Stimulated activated naive CD8-positive, alpha-beta T cell treated with anti-CD3 and anti-CD28 coated beads, Interleukin-15, Interleukin-2, amounts not matched to agents 100 ng/mL and 50 ng/mL, for 24 hours (primary cell): ENCODE results near the gene SIAE.

Experiments used
- H3K27ac Mint-ChIP-seq: one replicate; pipeline ENCODE4 v1.8.0; 2021; ENCODE audit warnings: mild to moderate bottlenecking, mixed read lengths
- H3K27me3 Mint-ChIP-seq: one replicate; pipeline ENCODE4 v1.8.0; 2021; ENCODE audit warnings: mixed read lengths
- H3K36me3 Mint-ChIP-seq: one replicate; pipeline ENCODE4 v1.8.0; 2021; ENCODE audit warnings: low read depth, mixed read lengths
- H3K4me1 Mint-ChIP-seq: one replicate; pipeline ENCODE4 v1.8.0; 2021; ENCODE audit warnings: low read depth, mixed read lengths
- H3K4me3 Mint-ChIP-seq: one replicate; pipeline ENCODE4 v1.8.0; 2021; ENCODE audit warnings: mild to moderate bottlenecking, mixed read lengths
- H3K9me3 Mint-ChIP-seq: one replicate; pipeline ENCODE4 v1.8.0; 2021; ENCODE audit warnings: mixed read lengths

The SIAE gene

GRCh38 chr11:124673333-124674167, at the start of gene SIAE, which contains the start of gene SPA17:
SIAE (minus strand) TSS chr11:124673739; CDS start chr11:124673708, 31 bp downstream.
SPA17 (plus strand) TSS chr11:124673904; CDS start chr11:124675265, 1,361 bp downstream.
- peaks cover 38% of the 10 kb centered on the region for H3K4me1 Mint-ChIP-seq
- no peaks in the 10 kb centered on the region for H3K27me3 Mint-ChIP-seq
- H3K36me3 Mint-ChIP-seq, result no peaks in the 10 kb centered on the region
- peak within 1 kb of the TSS; percentile 92 for H3K27ac Mint-ChIP-seq
- no peaks in the 10 kb centered on the region for H3K9me3 Mint-ChIP-seq
- peak within 1 kb of the TSS; percentile 87 for H3K4me3 Mint-ChIP-seq

GRCh38 chr11:124722176-124722575, 48.6 kb upstream of the SIAE start:
- Mint-ChIP-seq H3K27me3 (peaks cover 38% of the 10 kb centered on the region), H3K27ac (no peak overlapping the region)

GRCh38 chr11:124719534-124719933, 46.0 kb upstream of the SIAE start:
- Mint-ChIP-seq H3K4me1 (peaks cover 32% of the 10 kb centered on the region), H3K27ac (no peak overlapping the region), H3K9me3 (no peaks in the 10 kb centered on the region), H3K4me3 (no peak overlapping the region), H3K36me3 (no peaks in the 10 kb centered on the region), H3K27me3 (peaks cover 52% of the 10 kb centered on the region)

More at GRCh38 chr11:124722176-124722575, 48.6 kb upstream of the SIAE start:
- Mint-ChIP-seq H3K9me3 (no peaks in the 10 kb centered on the region), H3K36me3 (no peaks in the 10 kb centered on the region), H3K4me1 (peaks cover 47% of the 10 kb centered on the region), H3K4me3 (no peak overlapping the region)

GRCh38 chr11:124718801-124719200, 45.3 kb upstream of the SIAE start:
- Mint-ChIP-seq H3K36me3 (no peaks in the 10 kb centered on the region), H3K27ac (no peak overlapping the region), H3K9me3 (no peaks in the 10 kb centered on the region), H3K4me1 (peaks cover 27% of the 10 kb centered on the region), H3K4me3 (no peak overlapping the region), H3K27me3 (peaks cover 59% of the 10 kb centered on the region)

GRCh38 chr11:124717786-124718651, 44.5 kb upstream of the SIAE start:
- Mint-ChIP-seq H3K36me3 (no peaks in the 10 kb centered on the region), H3K27ac (no peak overlapping the region), H3K4me3 (peak overlapping the region; percentile 74), H3K4me1 (peaks cover 27% of the 10 kb centered on the region), H3K9me3 (no peaks in the 10 kb centered on the region), H3K27me3 (peaks cover 59% of the 10 kb centered on the region)

GRCh38 chr11:124717421-124717785, 43.9 kb upstream of the SIAE start:
- Mint-ChIP-seq H3K27ac (no peak overlapping the region), H3K9me3 (no peaks in the 10 kb centered on the region), H3K27me3 (peaks cover 59% of the 10 kb centered on the region), H3K36me3 (no peaks in the 10 kb centered on the region), H3K4me3 (peak overlapping the region; percentile 74), H3K4me1 (peaks cover 24% of the 10 kb centered on the region)

- H3K4me3 Mint-ChIP-seq, result no peak overlapping the region
- peaks cover 59% of the 10 kb centered on the region for H3K27me3 Mint-ChIP-seq
- H3K36me3 Mint-ChIP-seq, result no peaks in the 10 kb centered on the region
- no peak overlapping the region for H3K27ac Mint-ChIP-seq
- H3K4me1 Mint-ChIP-seq, result peaks cover 16% of the 10 kb centered on the region
- no peaks in the 10 kb centered on the region for H3K9me3 Mint-ChIP-seq
Observed at GRCh38 chr11:124716591-124716990, 43.1 kb upstream of the SIAE start.

GRCh38 chr11:124712392-124712791, 38.9 kb upstream of the SIAE start:
- Mint-ChIP-seq H3K27ac (no peak overlapping the region), H3K9me3 (peaks cover 5% of the 10 kb centered on the region), H3K27me3 (peaks cover 33% of the 10 kb centered on the region), H3K4me3 (no peak overlapping the region), H3K4me1 (peaks cover 2% of the 10 kb centered on the region), H3K36me3 (peaks cover 7% of the 10 kb centered on the region)

GRCh38 chr11:124707829-124708228, 34.3 kb upstream of the SIAE start:
- Mint-ChIP-seq H3K4me3 (no peak overlapping the region), H3K36me3 (peaks cover 12% of the 10 kb centered on the region), H3K27me3 (peaks cover 7% of the 10 kb centered on the region), H3K4me1 (no peaks in the 10 kb centered on the region), H3K27ac (no peak overlapping the region), H3K9me3 (peaks cover 5% of the 10 kb centered on the region)

- H3K4me3 Mint-ChIP-seq, result no peak overlapping the region
- no peaks in the 10 kb centered on the region for H3K4me1 Mint-ChIP-seq
- H3K36me3 Mint-ChIP-seq, result no peaks in the 10 kb centered on the region
- H3K9me3 Mint-ChIP-seq, result peaks cover 7% of the 10 kb centered on the region
- peaks cover 18% of the 10 kb centered on the region for H3K27me3 Mint-ChIP-seq
- no peak overlapping the region for H3K27ac Mint-ChIP-seq
Observed at GRCh38 chr11:124700028-124700427, 26.5 kb upstream of the SIAE start.

- H3K4me3 Mint-ChIP-seq, result no peak overlapping the region
- no peaks in the 10 kb centered on the region for H3K36me3 Mint-ChIP-seq
- no peak overlapping the region for H3K27ac Mint-ChIP-seq
- H3K4me1 Mint-ChIP-seq, result no peaks in the 10 kb centered on the region
- peaks cover 7% of the 10 kb centered on the region for H3K9me3 Mint-ChIP-seq
- H3K27me3 Mint-ChIP-seq, result peaks cover 18% of the 10 kb centered on the region
Observed at GRCh38 chr11:124699547-124699946, 26.0 kb upstream of the SIAE start.

GRCh38 chr11:124693142-124693541, 19.6 kb upstream of the SIAE start:
- H3K27me3 Mint-ChIP-seq, result no peaks in the 10 kb centered on the region
- no peaks in the 10 kb centered on the region for H3K36me3 Mint-ChIP-seq
- no peaks in the 10 kb centered on the region for H3K4me1 Mint-ChIP-seq
- H3K27ac Mint-ChIP-seq, result no peak overlapping the region
- no peaks in the 10 kb centered on the region for H3K9me3 Mint-ChIP-seq
- H3K4me3 Mint-ChIP-seq, result no peak overlapping the region

- Mint-ChIP-seq H3K4me1 (no peaks in the 10 kb centered on the region), H3K4me3 (no peak overlapping the region), H3K36me3 (peaks cover 4% of the 10 kb centered on the region), H3K27ac (no peak overlapping the region), H3K27me3 (no peaks in the 10 kb centered on the region), H3K9me3 (peaks cover 27% of the 10 kb centered on the region)
Observed at GRCh38 chr11:124682443-124682842, 8.9 kb upstream of the SIAE start.

GRCh38 chr11:124681421-124681820, 7.9 kb upstream of the SIAE start:
- peaks cover 4% of the 10 kb centered on the region for H3K36me3 Mint-ChIP-seq
- H3K27ac Mint-ChIP-seq, result no peak overlapping the region
- H3K9me3 Mint-ChIP-seq, result peaks cover 20% of the 10 kb centered on the region
- no peak overlapping the region for H3K4me3 Mint-ChIP-seq
- H3K4me1 Mint-ChIP-seq, result no peaks in the 10 kb centered on the region
- H3K27me3 Mint-ChIP-seq, result no peaks in the 10 kb centered on the region

GRCh38 chr11:124678416-124678815, 4.9 kb upstream of the SIAE start:
- no peaks in the 10 kb centered on the region for H3K36me3 Mint-ChIP-seq
- no peak overlapping the region for H3K27ac Mint-ChIP-seq
- H3K4me1 Mint-ChIP-seq, result peaks cover 14% of the 10 kb centered on the region
- no peak overlapping the region for H3K4me3 Mint-ChIP-seq
- H3K27me3 Mint-ChIP-seq, result no peaks in the 10 kb centered on the region
- peaks cover 13% of the 10 kb centered on the region for H3K9me3 Mint-ChIP-seq
